GM19468 (cell line): ENCODE data around the gene TEKT2.

Experiments
- ATAC-seq: cut with Tn5 transposase; IDR thresholded peaks from one replicate; pipeline ENCODE4 v1.9.1; 2021; ENCODE audit warnings: mild to moderate bottlenecking, moderate library complexity, moderate number of reproducible peaks; ENCODE audit not compliant: unreplicated experiment; ENCODE audit errors: extremely low read depth

TEKT2 gene

DNA sequence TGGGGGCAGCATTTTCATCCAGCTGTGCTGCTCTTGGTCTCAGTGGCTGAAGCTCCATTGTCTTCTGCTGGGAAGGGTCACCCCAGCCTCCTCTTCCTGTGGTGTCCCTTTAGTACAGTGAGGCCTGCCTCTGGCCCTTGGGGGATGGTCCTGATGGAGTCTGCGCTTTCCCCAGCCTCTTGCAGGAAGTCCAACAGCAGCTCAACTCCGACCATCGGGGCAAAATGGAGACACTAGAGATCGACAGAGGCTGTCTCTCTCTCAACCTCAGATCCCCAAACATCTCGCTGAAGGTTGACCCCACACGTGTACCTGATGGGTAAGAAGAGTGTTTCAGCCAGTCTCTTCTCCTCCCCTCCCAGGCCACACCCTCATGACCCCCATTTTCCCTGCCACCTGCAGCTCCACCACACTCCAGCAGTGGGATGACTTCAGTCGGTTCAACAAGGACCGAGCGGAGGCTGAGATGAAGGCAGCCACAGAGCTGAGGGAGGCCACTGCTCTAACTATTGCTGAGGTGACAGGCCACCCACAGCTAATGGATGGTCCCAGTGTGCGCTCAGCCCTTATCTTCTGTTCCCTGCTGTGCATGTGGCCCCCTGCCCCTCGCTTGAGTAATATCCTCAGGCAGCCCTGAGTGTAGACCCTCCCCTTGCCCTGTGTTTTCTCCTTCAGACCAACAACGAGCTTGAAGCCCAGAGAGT, 2.8 kb downstream of the TEKT2 start:
- ATAC-seq = no peak

- no peak for ATAC-seq
These were observed 3.6 kb downstream of the TEKT2 start for GRCh38 chr1:36087233-36088123.

DNA sequence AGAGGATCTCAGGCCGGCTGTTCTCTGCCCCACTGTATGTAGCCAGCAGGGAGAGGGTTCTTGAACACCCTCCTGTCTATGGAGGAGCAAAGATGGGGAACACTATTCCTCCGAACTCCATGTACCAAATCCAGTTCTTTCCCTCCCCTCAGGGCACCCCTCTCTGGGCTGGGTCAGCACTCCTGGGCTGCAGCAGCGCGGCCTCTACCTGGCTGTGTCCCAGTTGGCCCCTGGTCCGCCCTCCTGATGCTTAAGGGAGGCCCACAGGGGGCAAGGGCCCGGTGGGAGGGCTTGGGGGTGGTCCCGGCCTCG, 4.3 kb downstream of the TEKT2 start:
- no peak for ATAC-seq

- peak; percentile 84 for ATAC-seq
These were observed 4.9 kb downstream of the TEKT2 start, which contains the start of gene ADPRS for GRCh38 chr1:36088577-36089392. ADPRS (plus strand) TSS chr1:36088892; CDS start chr1:36088905, 13 bp downstream.

DNA sequence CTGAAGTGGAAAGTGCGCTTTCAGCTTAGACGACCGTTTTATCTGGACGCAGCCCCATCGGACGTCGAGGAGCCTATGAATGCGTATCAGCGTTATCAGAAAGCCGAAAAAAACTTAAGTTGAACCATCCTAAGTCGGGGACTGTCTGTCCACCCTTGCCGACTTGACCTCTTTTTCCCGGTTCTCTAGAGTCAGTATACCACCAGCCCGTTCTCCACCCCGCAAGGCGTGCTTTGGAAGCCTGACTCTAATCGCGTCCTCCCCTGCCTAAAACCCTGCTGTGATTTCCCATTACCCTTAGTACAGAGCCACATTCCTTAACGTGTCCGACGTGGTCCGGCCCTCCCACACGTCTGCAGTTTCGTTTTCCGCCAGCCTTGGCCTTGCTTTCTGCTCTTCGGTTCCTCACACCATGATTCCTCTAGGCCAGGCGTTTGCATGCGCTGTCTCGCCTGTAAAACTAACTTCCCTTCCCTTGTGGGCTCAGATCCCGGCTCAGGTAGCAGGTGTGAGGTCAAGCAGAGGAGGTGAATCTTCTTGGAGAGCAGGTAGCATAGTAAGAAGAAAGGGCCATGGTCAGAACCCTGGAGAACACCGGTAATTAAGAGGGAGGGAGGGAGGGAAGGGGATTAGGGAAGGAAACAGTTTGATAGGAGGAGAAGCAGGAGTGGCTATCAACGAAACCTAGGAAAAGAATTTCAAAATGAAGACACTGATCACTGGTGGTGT, 5.7 kb downstream of the TEKT2 start:
- no peak for ATAC-seq

DNA sequence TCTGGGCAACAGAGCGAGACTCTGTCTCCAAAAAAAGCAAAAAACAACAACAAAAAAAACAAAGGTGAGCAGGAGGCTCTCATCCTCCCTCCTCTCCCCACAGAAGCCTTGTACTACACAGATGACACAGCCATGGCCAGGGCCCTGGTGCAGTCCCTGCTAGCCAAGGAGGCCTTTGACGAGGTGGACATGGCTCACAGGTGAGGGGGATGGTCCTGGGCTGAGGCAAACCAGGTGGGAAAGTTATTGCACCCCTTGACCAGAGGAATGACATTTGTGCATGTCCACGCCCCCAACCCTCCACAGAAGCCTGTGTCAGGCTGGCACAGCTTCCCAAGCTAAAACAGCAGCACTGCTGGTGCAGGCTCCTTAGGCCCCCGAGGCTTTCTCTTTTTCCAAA, 7.2 kb downstream of the TEKT2 start:
- ATAC-seq = no peak

GRCh38 chr1:36091698-36092097, 7.8 kb downstream of the TEKT2 start:
- ATAC-seq = no peak

DNA sequence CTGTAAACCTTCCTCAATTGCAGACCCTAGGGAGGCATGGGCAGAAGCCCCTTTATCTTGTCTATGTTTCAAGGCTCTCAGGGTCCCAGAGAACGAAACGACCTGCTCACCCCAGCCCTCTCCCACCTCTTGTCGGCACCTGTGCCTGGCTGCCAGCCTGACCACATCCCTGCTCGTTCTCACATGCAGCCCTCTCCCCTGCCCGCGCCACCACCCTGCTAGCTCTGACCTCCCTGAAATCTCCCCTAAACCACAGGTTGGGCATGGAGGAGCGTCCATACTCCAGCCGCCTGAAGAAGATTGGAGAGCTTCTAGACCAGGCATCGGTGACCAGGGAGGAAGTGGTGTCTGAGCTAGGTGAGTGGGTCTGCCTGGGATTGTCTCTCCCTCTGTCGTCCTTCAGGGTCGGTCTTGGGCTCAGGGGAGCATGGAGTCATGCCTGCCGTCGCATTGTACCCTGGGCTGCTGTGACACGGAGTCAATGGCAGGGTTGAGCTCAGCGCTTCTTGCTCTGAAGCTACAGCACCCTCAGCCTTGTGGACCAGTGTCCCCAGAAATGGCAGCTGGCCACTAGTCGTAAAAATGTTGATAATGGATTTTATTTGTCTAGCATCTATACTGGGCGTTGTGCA, 8.4 kb downstream of the TEKT2 start:
- ATAC-seq = no peak

DNA sequence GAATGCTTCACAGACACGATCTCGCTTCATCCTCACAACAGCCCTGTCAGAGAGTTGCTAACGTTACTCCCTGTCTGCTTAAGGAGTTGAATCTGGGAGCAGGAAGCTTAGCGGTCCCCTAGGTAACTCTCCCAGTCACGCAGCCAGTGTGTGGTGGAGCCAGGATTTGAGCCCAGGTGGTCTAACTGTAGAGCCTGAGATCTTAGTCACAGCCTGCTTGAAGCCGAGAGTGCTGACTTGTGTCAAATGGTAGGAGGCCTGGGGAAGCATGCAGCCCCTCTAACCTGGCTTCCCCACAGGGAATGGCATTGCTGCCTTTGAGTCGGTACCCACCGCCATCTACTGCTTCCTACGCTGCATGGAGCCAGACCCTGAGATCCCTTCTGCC, 8.9 kb downstream of the TEKT2 start:
- no peak for ATAC-seq

- ATAC-seq = no peak
These were observed 9.3 kb downstream of the TEKT2 start for GRCh38 chr1:36093226-36093625.

DNA sequence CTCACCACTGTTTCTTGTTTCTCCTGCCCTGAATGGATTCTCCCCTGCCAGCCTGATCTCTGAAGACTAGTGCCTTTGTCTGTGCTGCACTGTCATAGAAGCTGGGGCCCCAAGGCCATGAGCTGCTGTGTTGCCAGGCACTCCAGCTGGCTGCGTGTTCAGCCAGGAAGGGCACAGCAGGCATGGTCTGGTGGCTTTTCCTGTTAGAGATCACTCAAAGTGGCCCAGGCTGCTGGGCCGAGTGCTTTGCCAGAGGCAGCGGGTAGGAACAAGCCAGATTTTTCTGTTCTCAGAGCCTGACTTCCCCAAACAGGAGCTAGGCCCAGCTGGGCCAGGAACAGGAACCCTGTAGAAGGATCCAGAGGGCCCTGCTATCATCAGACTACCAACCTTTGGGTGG, 10.0 kb downstream of the TEKT2 start:
- ATAC-seq = no peak

- ATAC-seq = no peak
These were observed 10.7 kb downstream of the TEKT2 start for GRCh38 chr1:36094621-36095061.

DNA sequence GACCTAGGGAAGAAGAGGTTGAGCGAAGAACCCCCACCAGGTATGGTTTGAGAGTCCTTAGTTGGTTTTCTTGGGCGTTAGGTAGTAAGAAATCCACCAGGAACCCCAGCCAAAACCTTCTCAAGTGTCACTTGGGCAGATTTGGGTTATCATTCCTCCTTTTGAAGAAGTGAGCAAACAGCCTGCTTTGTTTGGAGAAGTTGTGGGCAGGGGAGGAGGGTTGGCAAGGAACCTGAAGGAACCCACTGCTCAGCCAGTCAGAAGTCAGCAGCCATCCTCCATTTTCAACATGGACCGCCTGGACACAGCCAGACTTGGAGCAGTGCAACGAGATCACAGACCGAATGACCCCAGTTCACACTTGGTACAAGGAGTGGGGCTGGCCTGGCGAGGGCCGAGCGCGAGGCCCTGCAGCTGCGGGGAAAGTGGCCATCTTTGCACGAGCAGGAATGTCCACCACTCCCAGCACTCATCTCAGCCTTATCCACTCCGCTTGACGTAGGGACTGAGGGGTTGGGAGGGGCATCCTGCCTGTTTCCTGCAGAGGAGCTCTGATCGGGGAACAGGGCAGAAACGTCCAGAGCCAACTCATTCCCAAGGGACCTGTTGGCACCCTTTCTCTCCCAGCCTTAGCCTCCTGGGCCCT, 12.0 kb downstream of the TEKT2 start:
- no peak for ATAC-seq

DNA sequence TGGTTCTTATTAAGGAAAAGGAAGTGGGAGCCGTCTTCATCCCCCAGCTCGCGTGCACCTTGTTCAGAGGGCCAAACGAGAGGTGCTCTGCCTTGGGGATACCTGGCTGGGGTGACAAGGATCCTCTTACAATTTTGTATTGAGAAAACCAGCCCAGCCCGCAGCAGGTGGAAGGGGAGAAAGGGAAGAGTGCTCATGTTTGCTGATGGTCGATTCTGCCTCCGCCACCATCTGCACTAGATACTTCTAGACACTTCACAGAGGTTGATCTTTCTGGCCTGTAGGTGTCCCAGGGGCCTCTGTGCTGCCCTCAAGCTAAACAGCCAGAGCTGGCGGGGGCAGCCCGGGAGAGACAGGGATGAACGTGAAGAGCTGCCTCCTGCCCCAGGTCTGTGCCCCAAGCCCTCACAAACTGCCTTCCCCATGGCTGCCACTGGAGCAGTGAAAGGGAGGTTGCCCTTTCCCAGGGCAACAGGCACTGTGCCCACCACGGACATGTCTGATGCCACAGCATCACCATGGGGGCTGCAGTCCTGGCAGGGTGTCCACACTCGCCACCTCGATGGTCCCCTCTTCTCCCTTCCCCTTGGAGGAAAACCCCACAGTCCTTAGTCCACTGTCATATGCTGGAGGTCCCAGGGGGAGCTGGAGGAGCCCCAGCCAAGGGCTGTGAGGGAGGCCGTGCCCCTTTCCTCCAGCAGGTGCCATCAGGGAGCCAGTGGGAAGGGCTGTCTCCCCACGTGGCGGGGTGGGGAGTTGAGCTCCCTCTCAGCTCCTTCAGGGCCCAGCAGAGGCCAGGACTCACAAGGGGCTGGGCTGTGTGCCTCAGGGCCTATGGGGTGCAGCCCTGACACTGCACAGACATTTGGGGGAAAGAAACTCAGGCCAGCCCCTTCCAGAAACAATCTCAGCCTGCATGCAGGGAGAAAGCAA, 12.9 kb downstream of the TEKT2 start:
- ATAC-seq = no peak

DNA sequence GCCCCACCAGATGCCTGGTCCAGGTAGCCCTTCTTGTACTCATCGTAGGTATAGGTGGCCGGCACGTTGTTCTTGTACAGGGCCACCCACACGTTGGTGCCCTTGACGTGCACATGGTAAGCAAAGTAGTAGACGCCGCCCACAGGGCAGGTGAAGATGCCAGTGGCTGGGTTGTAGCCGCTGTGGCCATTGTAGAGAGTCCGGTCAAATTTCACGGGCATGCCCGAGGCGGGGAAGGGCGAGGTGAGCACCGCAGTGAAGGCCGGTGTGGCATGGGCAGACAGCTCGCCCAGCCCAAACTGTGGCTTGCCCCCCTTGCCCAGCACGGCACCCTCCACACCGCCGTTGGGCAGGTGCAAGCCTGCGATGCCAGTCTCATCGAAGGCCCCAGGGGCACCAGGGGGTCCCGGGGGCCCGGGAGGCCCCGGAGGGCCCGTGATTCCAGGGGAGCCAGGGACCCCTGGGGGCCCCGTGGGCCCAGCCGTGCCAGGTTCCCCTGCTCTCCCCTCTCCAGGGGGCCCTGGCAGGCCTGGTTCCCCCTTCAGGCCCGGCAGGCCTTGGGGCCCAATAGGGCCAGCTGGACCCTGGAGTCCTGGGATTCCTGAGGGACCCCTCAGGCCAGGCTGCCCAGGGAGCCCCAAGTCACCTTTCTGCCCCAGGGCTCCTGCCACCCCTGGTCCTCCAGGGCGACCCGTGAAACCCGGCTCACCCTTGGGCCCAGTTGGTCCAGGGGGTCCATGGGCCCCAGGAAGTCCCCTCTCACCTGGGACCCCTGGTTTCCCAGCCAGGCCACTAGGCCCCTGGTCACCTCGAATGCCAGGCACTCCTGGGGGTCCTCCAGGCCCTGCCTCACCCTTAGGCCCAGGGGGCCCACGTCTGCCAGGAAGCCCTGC, 14.0 kb downstream of the TEKT2 start:
- ATAC-seq = no peak

GRCh38 chr1:36098650-36099365, 14.9 kb downstream of the TEKT2 start:
- ATAC-seq = no peak
